ENCODE measurements around the gene CYFIP2.

DNA sequence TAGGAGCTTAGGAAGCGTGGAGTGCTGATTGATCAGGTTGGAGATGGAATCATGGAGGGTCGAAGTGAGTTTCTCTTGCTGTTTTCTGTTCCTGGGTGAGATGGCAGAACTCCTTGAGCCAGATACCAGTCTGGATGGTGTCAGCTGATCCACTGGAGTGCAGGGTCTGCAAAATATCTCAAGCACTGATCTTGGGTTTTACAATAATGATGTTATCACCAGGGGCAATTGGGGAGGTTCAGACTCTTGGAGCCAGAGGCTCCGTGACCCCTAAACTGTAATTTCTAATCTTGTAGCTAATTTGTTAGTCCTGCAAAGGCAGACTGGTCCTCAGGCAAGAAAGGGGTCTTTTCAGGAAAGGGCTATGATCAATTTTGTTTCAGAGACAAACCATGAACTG is 114.1 kb downstream of the CYFIP2 start:
- TF ChIP-seq POLR2AphosphoS5 (IDR thresholded peaks at IDR 0.05) = no peak
- TF ChIP-seq, protein P1, sequence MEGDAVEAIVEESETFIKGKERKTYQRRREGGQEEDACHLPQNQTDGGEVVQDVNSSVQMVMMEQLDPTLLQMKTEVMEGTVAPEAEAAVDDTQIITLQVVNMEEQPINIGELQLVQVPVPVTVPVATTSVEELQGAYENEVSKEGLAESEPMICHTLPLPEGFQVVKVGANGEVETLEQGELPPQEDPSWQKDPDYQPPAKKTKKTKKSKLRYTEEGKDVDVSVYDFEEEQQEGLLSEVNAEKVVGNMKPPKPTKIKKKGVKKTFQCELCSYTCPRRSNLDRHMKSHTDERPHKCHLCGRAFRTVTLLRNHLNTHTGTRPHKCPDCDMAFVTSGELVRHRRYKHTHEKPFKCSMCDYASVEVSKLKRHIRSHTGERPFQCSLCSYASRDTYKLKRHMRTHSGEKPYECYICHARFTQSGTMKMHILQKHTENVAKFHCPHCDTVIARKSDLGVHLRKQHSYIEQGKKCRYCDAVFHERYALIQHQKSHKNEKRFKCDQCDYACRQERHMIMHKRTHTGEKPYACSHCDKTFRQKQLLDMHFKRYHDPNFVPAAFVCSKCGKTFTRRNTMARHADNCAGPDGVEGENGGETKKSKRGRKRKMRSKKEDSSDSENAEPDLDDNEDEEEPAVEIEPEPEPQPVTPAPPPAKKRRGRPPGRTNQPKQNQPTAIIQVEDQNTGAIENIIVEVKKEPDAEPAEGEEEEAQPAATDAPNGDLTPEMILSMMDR (IDR thresholded peaks at IDR 0.05) = no peak

Measured in prostate gland (tissue), 2 donors.